D721Med (cell line): ENCODE results near the gene FMN1.

Experiments used
- DNase-seq: peaks from one replicate; pipeline ENCODE4 v3.0.0; 2011; ENCODE audit warnings: low spot score; ENCODE audit not compliant: insufficient read length
- FAIRE-seq: peaks from 2 replicates; lab custom pipeline; 2011; peaks lifted over from hg19 to GRCh38; lab: Jason Lieb, UNC
- TF ChIP-seq, protein P1 (sequence below): IDR thresholded peaks from 2 replicates; pipeline ENCODE4 v1.5.1; 2012; ENCODE audit warnings: mild to moderate bottlenecking, control low read depth; ENCODE audit not compliant: insufficient read depth; ENCODE audit errors: missing control alignments

Gene FMN1

DNA sequence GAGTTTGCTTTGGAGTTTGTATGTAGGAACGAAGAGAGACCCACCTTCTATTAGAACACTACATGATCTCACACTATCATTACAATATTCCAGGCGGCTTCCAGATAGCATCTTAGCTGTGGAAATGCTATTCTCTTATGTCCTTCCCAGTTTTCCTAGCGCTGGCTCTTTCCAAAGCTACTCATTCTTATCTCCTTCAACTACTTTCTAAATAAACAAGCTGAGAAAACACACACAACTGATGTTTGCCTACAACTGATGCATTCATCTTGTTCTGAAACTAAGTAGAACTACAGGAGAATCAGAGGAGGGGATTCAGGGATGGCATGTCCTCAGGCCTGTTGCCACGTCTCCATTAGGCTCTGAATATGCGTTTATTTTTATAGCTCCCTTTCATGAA, 367.8 kb downstream of the FMN1 start:
- TF ChIP-seq, protein P1, sequence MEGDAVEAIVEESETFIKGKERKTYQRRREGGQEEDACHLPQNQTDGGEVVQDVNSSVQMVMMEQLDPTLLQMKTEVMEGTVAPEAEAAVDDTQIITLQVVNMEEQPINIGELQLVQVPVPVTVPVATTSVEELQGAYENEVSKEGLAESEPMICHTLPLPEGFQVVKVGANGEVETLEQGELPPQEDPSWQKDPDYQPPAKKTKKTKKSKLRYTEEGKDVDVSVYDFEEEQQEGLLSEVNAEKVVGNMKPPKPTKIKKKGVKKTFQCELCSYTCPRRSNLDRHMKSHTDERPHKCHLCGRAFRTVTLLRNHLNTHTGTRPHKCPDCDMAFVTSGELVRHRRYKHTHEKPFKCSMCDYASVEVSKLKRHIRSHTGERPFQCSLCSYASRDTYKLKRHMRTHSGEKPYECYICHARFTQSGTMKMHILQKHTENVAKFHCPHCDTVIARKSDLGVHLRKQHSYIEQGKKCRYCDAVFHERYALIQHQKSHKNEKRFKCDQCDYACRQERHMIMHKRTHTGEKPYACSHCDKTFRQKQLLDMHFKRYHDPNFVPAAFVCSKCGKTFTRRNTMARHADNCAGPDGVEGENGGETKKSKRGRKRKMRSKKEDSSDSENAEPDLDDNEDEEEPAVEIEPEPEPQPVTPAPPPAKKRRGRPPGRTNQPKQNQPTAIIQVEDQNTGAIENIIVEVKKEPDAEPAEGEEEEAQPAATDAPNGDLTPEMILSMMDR = no peak
- no peak for DNase-seq
- FAIRE-seq = no peak

DNA sequence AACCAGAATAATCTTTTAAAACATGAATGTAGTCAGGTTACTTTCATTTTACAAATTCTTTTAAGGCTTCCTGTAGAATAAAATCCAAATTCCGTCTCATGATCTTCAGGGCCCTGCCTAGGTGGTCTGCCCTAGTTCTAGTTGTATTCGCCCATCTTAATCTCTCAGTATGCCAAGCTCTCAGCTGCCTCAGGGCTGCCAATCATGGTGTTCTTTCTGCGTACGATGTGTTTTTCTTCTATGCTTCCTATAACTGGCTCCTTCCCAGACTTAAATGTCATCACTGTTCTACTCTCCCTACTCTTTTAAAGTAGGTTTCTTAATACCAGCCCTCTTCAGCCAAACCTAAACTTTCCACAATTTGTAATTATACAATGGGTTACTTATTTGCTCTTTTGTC, 369.3 kb downstream of the FMN1 start:
- FAIRE-seq (no peak), DNase-seq (no peak)
- TF ChIP-seq, protein P1 = no peak

DNA sequence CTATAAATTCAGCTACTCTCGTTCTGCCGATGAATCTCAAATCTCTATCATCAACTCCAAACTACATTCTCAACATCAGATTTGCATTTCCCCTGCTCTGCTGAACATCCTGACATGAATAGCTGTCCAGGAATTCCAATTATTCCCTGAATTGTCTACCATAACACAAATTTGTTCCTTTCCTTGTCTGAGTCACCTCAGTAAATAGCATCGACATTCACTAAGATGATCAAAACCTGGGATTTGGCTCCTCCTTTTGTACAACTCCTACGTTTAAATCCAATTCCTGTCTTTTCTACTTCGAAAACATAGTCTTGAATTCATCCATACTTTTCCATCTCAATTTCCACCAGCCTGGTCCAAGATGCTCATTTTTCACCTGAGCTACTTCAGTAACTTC, 369.7 kb downstream of the FMN1 start:
- FAIRE-seq = no peak
- no peak for DNase-seq
- TF ChIP-seq, protein P1 = no peak

DNA sequence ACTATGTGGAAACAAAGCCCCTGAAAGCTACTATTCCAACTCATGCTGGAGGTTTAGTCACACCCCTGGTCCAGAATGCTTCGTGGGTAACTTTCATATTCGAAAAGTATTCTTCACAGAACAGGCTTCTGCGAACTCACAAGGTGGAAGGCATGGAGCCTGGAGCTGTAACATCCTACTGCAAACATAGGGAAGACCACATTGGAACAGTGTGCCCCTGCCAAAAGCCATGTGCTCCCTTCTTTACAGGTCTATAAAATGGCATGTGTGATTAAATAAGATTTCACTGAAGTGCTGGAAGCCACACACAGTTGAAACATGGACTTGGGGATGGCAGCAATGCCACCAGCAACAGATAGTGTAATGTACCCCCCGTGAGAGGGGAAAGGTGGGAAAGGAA, 370.8 kb downstream of the FMN1 start:
- TF ChIP-seq, protein P1 = no peak
- FAIRE-seq = no peak
- no peak for DNase-seq

DNA sequence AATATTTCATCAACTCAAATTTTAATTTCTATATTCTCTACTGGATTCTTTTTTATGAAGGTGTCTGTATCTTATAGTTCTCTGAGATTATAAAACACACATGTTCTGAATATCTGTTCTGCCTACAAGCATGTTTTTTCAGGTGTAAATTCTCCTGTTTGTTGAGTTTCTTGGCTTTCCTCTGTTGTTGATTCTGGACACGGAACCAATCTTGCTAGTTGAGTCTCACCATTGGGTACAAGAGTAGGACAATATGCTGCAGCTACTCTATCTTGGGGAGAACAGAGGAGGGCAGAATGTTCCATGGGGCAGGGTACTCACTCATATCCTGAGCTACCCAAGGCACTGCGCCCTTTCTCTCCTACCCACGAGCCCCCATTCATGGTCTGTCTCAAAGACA, 371.8 kb downstream of the FMN1 start:
- TF ChIP-seq, protein P1 = no peak
- DNase-seq (no peak), FAIRE-seq (no peak)

DNA sequence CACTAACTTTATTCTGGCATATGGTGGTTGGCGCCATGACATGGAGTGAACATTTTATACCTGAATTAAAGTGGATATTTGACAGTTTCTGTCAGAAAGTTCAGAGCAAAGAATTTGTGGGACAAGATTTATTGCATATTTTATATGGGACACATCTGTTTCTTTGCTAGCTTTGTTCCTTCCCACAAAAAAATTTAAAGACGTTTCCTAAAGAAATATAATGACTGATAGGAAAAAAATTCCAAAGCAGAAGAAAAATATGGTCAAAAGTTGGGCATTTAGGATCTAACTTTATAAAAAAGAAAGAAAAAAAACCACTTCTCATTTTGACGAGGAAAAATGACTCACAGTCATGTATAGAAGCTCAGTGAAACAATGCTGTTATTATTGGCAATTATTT, 375.1 kb downstream of the FMN1 start:
- TF ChIP-seq, protein P1 = no peak

DNA sequence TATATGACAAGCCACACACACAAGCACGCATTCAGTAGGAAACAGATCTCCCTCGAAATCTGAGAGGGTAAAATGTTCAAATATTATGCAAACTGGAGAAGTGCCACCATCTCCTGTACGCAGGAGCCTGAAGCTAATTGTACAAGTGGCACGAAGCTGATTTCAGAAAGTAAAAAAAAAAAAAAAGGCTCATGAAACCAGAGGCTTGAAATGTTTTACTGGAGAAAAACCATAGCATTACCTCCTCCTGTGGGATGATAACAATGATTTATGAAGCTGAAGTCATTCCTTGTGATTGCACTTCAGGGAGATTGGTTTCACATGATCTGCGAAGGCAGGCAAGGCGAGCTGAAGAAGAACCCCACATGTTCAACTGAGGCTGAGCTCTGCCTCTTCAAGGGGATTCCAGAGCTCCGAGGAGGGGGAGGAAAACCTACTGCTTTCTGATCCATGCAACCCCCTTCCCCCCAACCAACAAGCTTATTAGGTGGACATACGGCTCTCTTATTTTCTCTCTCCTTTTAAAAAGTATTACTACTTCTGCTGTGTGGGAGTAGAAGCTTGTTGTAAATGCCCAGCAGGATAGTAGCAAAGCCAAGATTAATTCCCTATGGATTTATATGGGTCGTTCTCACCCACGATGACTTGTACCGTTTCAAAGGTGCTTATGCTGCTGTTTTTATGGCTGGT, 375.6 kb downstream of the FMN1 start:
- FAIRE-seq = peak; percentile 72
- DNase-seq = no peak
- TF ChIP-seq, protein P1 = no peak

More for the DNA sequence above, 375.1 kb downstream of the FMN1 start:
- DNase-seq = no peak
- FAIRE-seq = no peak
